ENCODE data around the gene RAB40C. TPM values are rescaled to one million over a fixed set of nuclear protein-coding genes. Genes with fewer than 3 reads are reported as not detected.

The RAB40C gene
- total and polyA plus RNA-seq, 2 donors (not counting 1 experiment from before 2014, with no cell fraction given), result 12.7 to 26.9 TPM

DNA sequence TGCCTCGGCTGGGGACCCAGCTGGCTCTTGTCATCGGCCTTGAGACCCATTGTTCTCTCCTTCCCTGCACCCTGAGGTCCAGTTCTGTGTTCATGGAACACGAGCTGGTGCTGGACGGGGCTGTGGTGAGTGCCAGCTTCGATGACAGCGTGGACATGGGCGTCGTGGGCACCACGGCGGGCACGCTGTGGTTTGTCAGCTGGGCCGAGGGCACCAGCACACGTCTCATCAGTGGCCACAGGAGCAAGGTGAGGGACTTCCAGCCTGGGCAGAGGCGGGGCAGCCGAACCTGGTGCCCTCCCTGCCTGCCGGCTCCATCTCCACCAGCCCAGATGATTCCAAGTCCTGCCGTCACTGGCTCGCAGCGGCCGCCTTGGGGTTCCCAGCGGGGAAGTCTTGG lies 72.7 kb downstream of the RAB40C start:
- TF ChIP-seq EZH2 (IDR thresholded peaks at IDR 0.05; ENCODE audit: borderline replicate concordance, insufficient read depth, low read depth, low read length, poor library complexity, severe bottlenecking), result no peak
- TF ChIP-seq, protein P1, sequence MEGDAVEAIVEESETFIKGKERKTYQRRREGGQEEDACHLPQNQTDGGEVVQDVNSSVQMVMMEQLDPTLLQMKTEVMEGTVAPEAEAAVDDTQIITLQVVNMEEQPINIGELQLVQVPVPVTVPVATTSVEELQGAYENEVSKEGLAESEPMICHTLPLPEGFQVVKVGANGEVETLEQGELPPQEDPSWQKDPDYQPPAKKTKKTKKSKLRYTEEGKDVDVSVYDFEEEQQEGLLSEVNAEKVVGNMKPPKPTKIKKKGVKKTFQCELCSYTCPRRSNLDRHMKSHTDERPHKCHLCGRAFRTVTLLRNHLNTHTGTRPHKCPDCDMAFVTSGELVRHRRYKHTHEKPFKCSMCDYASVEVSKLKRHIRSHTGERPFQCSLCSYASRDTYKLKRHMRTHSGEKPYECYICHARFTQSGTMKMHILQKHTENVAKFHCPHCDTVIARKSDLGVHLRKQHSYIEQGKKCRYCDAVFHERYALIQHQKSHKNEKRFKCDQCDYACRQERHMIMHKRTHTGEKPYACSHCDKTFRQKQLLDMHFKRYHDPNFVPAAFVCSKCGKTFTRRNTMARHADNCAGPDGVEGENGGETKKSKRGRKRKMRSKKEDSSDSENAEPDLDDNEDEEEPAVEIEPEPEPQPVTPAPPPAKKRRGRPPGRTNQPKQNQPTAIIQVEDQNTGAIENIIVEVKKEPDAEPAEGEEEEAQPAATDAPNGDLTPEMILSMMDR (IDR thresholded peaks at IDR 0.05), result no peak
- CTCF ChIA-PET, result interaction anchor here (1.1 to 1.2 kb wide), 3 partner anchors 11 to 72 kb away, joined by 3 to 5 read pairs (median 4); partner anchors contain the start of gene METTL26
- Mint-ChIP-seq H3K9me3 (ENCODE audit: insufficient read depth) (no peaks in the 10 kb centered on the region), H3K27me3 (no peaks in the 10 kb centered on the region), H3K4me1 (peaks cover 13% of the 10 kb centered on the region), H3K27ac (no peak overlapping the region), H3K4me3 (no peak overlapping the region)
- Histone ChIP-seq H2AFZ (ENCODE audit: insufficient read depth, low read depth, low read length, poor library complexity, severe bottlenecking) (no peak overlapping the region), H3K4me2 (replicated peaks; ENCODE audit: low read depth, low read length, poor library complexity, severe bottlenecking) (no peak overlapping the region), H3K27me3 (replicated peaks in 1 of 4; ENCODE audit: control extremely low read depth in 1 of 4, control insufficient read depth in 3 of 4, insufficient read depth in 4 of 4, low read length in 3 of 4) (no peaks in the 10 kb centered on the region), H3K27ac (ENCODE audit: low read length in 2 of 2) (no peak overlapping the region), H3K36me3 (replicated peaks in 1 of 2; ENCODE audit: control extremely low read depth in 1 of 2, control insufficient read depth in 1 of 2, extremely low read depth in 1 of 2, insufficient read depth in 2 of 2, low read length in 1 of 2) (no peaks in the 10 kb centered on the region), H3K4me1 (ENCODE audit: control insufficient read depth in 2 of 2, insufficient read depth in 2 of 2, low read length in 2 of 2) (peaks cover 16 to 28% of the 10 kb centered on the region in 2 donors), H3K9me3 (ENCODE audit: control extremely low read depth in 1 of 3, control insufficient read depth in 2 of 3, insufficient read depth in 1 of 3, low read length in 2 of 3) (no peaks in the 10 kb centered on the region), H3K4me3 (ENCODE audit: control extremely low read depth in 1 of 5, extremely low read depth in 1 of 5, insufficient read depth in 1 of 5, low read depth in 2 of 5, low read length in 4 of 5) (no peak overlapping the region), H4K20me1 (ENCODE audit: control insufficient read depth, insufficient read depth, low read length, poor library complexity, severe bottlenecking) (no peaks in the 10 kb centered on the region), H3K9ac (ENCODE audit: low read length) (no peak overlapping the region), H3K79me2 (ENCODE audit: control insufficient read depth, insufficient read depth, low read length) (no peaks in the 10 kb centered on the region)
- DNase-seq, result no peak
- no peak for ATAC-seq (ENCODE audit: low read depth)
- 95% methylated on average over 21 of the region's 21 CpGs for WGBS (ENCODE audit: insufficient coverage)
- POLR2A ChIA-PET, result no interaction called here
- intact Hi-C loops (cut with micrococcal nuclease), result no loop called here

DNA sequence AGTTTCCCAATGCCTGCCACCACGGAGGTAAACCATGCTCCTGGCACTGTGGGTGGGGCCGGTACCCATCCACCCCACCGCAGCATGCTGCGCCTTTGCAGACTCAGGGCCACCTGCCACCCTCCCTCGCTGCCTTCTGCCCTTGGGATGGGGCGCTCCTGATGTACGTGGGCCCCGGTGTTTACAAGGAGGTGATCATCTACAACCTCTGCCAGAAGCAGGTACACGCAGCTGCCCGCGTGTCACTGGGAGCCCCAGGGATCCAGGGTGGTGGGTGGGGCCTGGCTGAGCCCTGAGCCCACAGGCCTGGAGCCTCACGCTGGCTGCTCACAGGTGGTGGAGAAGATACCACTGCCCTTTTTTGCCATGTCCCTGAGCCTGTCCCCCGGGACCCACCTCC lies 76.7 kb downstream of the RAB40C start:
- ATAC-seq (ENCODE audit: low read depth), result no peak
- Histone ChIP-seq H3K27me3 (replicated peaks in 1 of 4; ENCODE audit: control extremely low read depth in 1 of 4, control insufficient read depth in 3 of 4, insufficient read depth in 4 of 4, low read length in 3 of 4) (no peaks in the 10 kb centered on the region), H3K36me3 (replicated peaks in 1 of 2; ENCODE audit: control extremely low read depth in 1 of 2, control insufficient read depth in 1 of 2, extremely low read depth in 1 of 2, insufficient read depth in 2 of 2, low read length in 1 of 2) (peaks cover 0 to 16% of the 10 kb centered on the region in 2 experiments), H3K9me3 (ENCODE audit: control extremely low read depth in 1 of 3, control insufficient read depth in 2 of 3, insufficient read depth in 1 of 3, low read length in 2 of 3) (no peaks in the 10 kb centered on the region), H3K79me2 (ENCODE audit: control insufficient read depth, insufficient read depth, low read length) (peaks cover 5% of the 10 kb centered on the region), H3K4me1 (ENCODE audit: control insufficient read depth in 2 of 2, insufficient read depth in 2 of 2, low read length in 2 of 2) (peaks cover 15 to 28% of the 10 kb centered on the region in 2 donors), H3K4me3 (ENCODE audit: control extremely low read depth in 1 of 5, extremely low read depth in 1 of 5, insufficient read depth in 1 of 5, low read depth in 2 of 5, low read length in 4 of 5) (no peak overlapping the region), H3K4me2 (replicated peaks; ENCODE audit: low read depth, low read length, poor library complexity, severe bottlenecking) (no peak overlapping the region), H4K20me1 (ENCODE audit: control insufficient read depth, insufficient read depth, low read length, poor library complexity, severe bottlenecking) (peaks cover 28% of the 10 kb centered on the region), H3K9ac (ENCODE audit: low read length) (no peak overlapping the region), H3K27ac (ENCODE audit: low read length in 2 of 2) (no peak overlapping the region), H2AFZ (ENCODE audit: insufficient read depth, low read depth, low read length, poor library complexity, severe bottlenecking) (no peak overlapping the region)
- no peak for TF ChIP-seq EZH2 (IDR thresholded peaks at IDR 0.05; ENCODE audit: borderline replicate concordance, insufficient read depth, low read depth, low read length, poor library complexity, severe bottlenecking)
- TF ChIP-seq, protein P1 (IDR thresholded peaks at IDR 0.05), result no peak
- Mint-ChIP-seq H3K27me3 (no peaks in the 10 kb centered on the region), H3K4me1 (peaks cover 12% of the 10 kb centered on the region), H3K4me3 (no peak overlapping the region), H3K27ac (no peak overlapping the region), H3K9me3 (ENCODE audit: insufficient read depth) (no peaks in the 10 kb centered on the region)
- CTCF ChIA-PET, result interaction anchor here (0.6 to 2.4 kb wide), 2 partner anchors 15 to 484 kb away, joined by 3 to 7 read pairs; no protein-coding TSS in a partner anchor
- DNase-seq, result no peak
- intact Hi-C loops (cut with micrococcal nuclease), result loop anchor here (2.0 to 5.0 kb wide), 2 partner anchors 18 to 274 kb away; partner anchors contain the start of gene WDR90
- POLR2A ChIA-PET, result interaction anchor here (1.6 kb wide), 1 partner anchor 17 kb away, joined by 4 read pairs; the partner anchor contains the start of gene JMJD8
- 89% methylated on average over 13 of the region's 13 CpGs for WGBS (ENCODE audit: insufficient coverage)

All from B cell (primary cell).